Right ventricle myocardium inferior (tissue), 1 donor: ENCODE results near the gene KCTD15. TPM values are rescaled to one million over a fixed set of nuclear protein-coding genes. Genes with fewer than 3 reads are reported as not detected.

Experiments
- ATAC-seq: fragments of 200-7000 bp; cut with Tn5 transposase; one replicate; pipeline ENCODE4 v1.9.1; 2020; ENCODE audit warnings: mild to moderate bottlenecking, moderate library complexity
- DNase-seq: peaks from one replicate; pipeline ENCODE4 v3.0.0; 2021; ENCODE audit errors: missing footprints
- intact Hi-C: fragments of 100-400 bp; cut with DNase I; formaldehyde crosslinking; loops from one replicate; pipeline ENCODE4 v1.11.0; 2022
- total RNA-seq: library from RNA; stranded (reverse); fragmentation: NEBNext Ultra II Directional; extraction: Animal tissue kit (Norgen Biotek cat#: 25700); gene quantifications from one replicate; pipeline ENCODE4 v1.2.1, GENCODE V29; 2021
- donor health status: DM: no; HTN: yes; CAD: no; lungs with severe emphysema.

KCTD15 gene
- total RNA-seq, 1 donor from 2014 or later: 10.1 TPM

DNA sequence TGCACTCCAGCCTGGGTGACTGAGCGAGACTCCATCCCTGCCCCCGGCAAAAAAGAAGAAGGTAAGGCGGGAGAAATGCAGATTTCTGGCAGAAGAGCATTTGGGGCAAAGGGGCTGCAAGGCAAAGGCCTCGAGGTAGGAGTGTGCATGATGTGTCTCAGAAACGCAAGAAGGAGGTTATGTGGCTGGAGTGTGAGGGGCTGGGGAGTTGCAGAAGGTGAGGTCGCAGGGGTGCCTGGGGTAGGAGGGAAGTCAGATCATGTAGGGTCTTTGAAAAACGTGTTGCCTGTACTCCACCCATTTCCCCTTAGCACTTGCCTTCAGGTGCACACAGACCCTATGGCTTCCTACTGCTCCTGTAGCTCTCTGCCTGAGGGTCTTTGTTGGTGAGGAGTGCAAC is 29.9 kb downstream of the KCTD15 start:
- intact Hi-C loops: no loop called here
- ATAC-seq (no peak), DNase-seq (no peak)

DNA sequence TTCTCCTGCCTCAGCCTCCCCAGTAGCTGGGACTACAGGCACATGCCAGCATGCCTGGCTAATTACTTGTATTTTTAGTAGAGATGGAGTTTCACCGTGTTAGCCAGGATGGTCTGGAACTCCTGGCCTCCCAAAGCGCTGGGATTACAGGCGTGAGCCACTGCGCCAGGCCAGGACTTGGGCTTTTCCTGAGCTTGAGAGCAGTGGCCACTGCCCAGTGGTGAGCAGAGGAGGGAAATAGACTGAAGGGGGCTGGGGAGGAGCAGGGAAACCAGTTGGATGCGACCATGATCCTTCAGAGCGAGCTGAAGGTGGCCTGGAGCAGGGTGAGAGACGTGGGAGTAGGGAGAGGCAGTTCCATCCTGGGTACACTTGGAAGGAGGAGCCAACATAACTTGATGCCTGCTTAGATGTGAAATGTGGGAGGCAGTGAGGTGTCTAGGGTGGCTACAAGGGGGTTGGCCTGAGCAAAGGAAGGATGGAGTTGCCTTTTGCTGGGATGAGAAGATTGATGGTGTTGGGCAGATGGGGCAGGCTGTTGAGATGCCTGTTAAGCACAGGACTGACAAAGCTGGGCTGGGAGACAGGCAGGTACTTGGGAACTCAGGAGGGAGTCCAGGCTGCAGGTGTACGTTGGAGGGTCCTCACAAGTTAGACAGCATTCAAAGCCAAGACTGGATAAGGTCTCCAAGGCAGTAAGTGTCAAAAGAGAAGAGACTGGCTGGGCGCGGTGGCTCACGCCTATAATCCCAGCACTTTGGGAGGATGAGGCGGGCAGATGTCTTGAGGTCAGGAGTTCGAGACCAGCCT is 31.8 kb downstream of the KCTD15 start:
- intact Hi-C loops: no loop called here
- DNase-seq (no peak), ATAC-seq (no peak)

DNA sequence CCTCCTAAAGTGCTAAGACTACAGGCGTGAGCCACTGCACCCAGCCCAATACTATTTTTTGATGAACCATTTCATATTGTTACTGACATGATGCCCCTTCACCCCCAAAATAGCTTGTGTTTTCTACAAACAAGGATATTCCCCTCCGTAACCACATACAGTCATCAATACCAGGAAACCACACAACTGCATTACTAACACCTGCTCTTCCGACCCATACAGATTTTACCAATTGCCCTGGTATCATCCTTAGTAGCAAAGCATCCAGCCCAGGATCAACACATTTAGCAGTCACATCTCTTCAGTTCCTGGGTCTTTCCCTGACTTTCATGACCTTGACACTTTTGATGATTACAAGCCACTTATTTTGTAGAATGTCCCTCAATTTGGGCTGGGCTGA is 33.6 kb downstream of the KCTD15 start:
- no peak for ATAC-seq
- DNase-seq: no peak
- intact Hi-C loops: no loop called here

DNA sequence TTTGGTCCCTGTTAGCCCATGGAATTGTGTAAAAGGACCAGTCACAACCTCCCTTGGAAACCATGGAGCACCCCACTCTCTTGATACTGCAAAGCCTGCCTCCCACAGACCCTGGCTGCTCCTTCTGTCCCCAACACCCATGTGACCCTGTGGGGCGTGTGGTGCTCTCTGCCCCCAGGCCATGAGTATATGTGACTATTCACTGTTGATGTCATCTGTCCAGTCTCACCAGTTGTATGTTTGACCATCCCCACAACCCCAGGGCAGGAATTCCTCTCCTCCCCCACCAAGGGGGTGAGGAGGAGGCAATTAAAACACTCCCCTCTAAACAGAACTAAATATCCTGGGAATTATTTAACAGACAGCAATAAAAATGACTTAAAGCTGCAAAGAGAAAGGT is 35.2 kb downstream of the KCTD15 start:
- intact Hi-C loops: no loop called here
- DNase-seq: no peak
- no peak for ATAC-seq

DNA sequence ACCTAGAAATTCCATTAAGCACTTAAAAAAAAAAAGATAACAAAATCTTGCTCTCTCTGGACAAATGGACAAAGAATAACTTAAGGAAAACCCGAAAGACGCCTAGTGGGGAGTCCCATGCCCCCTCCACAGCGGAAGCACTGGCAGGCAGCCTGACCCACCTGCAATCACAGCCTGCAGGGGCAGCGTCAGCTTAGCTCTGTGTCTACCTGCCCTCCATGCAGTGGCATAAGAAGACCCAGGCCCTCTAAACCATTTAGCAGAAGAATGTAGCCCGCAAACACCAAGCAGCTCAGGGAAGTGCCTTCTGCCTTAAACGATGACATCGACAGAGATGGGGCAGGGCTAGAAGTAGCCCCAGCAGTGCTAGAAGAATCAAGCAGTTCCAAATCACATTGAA is 36.0 kb downstream of the KCTD15 start:
- intact Hi-C loops: no loop called here
- DNase-seq: no peak
- no peak for ATAC-seq

DNA sequence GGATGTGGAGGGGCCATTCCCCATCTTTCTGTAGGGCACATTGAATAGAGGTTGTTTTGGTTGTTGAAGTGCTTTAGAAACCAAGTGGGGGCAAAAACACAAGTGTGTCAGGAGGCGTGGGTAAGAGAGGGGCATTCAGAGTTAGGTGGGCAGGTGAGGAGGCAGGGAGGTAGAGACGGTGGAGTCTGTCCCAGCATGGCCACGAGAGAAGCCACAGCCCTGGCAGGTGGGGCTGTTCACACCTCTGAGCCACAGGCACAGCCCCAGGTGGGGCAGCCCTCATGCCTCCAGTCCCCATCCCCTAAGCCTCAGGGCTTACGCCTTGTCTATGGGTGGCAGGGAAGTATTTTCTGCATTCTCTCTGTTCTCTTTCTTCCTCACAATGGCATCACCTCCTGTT is 43.7 kb downstream of the KCTD15 start:
- no peak for DNase-seq
- no peak for ATAC-seq
- intact Hi-C loops: no loop called here

DNA sequence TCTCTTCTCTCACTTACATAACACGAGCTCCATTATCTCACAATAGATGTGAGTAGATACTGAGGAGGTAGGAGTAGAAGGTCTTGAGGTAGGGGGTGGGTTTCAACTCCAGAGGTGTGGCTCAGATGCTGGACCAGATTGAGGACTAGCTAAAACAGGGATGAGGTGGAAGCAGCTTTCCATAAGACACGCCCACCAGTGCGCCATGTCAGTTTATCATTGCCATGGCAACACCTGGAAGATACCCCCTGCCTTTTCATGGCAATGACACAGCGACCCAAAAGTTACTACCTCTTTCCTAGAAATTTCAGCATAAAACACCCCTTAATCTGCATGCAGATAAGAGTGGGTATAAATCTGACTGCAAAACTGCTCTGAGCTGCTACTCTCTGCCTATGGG is 44.1 kb downstream of the KCTD15 start:
- intact Hi-C loops: no loop called here
- no peak for DNase-seq

DNA sequence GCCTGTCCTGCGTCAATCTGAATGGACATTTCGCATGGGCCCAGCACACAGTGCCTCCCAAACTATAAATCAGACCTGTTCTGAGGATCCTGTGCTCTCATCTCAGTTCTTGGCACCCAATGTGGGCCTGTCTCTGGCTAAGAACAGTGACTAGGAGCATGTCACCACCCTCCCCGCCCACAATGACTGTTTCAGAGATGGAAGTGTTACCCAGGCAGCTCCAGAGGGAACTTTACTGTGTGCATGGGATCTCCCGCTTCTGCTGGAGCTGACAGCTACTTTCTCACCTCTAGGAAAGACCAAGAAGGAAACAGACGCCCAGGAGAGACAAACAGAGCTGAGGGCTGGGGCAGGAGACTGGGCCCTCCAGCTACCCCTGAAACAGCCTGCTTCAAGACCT is 45.0 kb downstream of the KCTD15 start:
- intact Hi-C loops: no loop called here
- ATAC-seq (no peak), DNase-seq (no peak)

More for the DNA sequence above, 44.1 kb downstream of the KCTD15 start:
- ATAC-seq: no peak

DNA sequence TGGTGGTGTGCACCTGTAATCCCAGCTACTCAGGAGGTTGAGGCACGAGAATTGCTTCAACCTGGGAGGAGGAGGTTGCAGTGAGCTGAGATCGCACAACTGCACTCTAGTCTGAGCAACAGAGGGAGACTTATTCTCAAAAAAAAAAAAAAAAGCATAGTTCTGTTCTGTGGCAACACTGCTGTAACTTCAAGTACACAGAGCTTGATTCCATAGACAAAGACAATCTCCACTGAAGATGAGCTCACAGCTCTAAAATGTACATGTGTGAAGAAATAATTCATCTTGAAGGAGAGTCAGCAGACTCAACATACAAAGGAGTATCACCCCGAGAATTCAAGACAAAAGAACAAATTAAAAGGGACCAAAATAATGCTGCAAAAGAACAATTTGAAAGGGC is 47.8 kb downstream of the KCTD15 start:
- ATAC-seq (no peak), DNase-seq (no peak)
- intact Hi-C loops: no loop called here

DNA sequence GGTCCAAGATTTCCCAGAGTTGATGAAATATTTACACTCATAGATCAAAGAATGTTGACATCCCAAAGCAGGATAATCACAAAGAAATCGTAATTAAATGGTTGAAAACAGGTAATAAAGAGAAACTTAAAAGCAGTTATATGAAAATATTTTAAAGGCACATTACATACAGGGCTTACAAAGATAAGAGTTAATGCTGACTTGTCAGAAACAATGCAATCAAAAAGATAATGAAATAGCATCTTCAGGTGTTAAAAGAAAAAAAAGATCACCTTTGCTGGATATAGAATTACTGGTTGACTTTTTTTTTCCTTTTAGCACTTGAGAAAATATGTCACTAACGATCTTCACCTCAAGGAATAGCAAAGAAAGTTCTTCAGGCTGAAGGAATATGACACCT is 48.8 kb downstream of the KCTD15 start:
- intact Hi-C loops: no loop called here
- no peak for ATAC-seq

DNA sequence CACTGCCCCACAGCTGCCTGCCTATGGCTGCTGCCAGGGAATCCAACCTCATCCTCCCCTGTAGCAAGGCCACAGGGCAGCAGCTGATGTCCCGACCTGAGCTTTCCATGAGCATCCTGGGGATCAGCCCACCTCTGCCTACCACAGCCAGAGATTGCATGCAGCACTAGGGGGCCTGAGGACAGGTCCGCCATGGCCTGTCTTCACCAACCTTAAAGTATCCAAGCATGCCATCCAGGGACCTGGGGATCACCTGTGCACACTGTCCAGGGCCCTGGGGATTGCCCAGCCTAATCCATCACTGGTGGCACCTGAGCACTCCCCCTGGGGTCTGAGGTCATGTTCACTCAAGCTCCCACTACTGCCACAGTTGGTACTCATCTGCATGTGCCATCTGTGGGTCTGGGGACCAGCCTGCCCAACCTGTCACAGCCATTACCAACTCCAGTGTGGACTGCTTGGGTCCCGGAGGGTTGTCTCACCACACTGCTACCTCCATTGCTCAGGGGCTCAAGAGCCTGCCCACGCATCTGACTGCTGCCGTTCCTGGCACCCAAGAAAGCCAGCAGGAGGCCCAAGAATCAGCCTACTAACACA is 53.0 kb downstream of the KCTD15 start:
- no peak for ATAC-seq
- DNase-seq: no peak
- intact Hi-C loops: no loop called here

More for the DNA sequence above, 48.8 kb downstream of the KCTD15 start:
- no peak for DNase-seq

DNA sequence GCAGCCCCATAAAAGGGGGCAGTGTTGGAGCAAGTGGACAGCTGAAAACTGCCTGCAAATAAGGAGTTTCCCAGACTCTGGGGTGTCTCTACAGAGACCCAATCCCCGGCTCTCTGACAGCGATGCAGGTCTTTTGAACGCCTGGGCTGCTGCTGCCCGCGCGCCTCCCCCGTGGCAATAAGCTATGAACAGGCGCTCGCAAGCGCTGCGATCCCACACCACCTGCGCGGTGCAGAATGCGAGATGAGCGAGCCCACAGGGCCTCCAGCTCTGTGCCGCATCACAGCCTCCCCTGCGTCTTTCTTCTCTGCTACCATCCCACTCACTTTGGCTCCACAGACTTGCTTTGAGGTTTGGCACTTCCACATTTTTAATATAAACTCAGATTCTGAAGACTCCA is 62.3 kb downstream of the KCTD15 start:
- ATAC-seq (no peak), DNase-seq (no peak)
- intact Hi-C loops: no loop called here

DNA sequence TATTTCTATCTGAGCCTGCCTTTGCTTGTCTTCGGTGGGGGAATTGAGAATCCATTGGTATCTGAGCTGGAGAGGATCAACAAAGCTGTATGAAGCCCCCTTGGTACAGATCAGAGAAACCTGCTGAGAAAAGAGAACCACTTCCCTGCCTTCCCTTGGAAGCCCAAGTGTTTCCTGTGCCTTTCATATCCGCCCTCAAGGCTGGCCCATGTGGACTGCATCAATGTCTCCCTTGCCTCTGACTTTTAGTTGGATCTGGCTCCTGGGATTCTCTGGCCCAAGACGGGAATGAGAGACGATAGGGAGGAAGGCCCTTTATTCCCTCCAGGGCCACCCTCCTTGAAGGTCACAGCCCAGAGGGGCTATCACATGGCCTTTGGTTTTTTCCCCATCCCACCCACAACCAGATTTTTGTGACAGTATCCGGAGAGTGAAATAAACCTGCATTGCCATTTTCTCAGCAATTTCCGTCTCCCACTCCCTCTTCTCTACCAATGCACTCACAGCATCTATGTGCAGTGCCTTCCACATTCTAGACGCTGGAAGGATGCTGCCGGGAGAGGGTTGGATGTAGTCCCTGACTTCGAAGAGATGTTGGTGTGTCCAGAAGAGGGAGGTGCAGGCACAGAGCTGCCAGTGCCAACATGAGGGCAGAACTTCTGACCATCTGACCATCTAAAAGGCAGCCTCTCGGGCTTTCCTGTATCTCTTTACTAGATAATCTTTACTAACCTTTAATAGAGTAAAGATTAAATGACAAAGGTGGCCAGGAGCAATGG is 63.8 kb downstream of the KCTD15 start:
- ATAC-seq (no peak), DNase-seq (no peak)
- intact Hi-C loops: no loop called here

DNA sequence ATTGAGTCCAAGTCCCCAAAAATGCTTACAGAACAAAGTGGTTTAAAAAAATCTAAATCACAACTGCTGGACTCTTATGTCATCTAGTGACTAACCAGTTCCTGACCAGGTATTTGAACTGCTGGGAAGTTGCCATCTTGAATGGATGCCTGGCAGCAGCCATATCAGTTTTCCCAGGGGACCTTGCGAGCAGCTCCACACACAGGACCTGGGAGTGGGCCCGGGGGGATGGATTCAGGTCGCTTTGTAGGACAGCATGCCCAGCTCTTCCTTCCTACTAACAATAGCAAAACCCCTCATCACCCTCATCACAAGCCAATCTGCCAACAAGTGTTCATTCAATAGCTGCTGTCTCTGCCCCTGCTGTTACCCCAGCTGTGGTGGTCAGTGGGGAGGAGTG is 65.3 kb downstream of the KCTD15 start:
- ATAC-seq (no peak), DNase-seq (no peak)
- intact Hi-C loops: no loop called here

DNA sequence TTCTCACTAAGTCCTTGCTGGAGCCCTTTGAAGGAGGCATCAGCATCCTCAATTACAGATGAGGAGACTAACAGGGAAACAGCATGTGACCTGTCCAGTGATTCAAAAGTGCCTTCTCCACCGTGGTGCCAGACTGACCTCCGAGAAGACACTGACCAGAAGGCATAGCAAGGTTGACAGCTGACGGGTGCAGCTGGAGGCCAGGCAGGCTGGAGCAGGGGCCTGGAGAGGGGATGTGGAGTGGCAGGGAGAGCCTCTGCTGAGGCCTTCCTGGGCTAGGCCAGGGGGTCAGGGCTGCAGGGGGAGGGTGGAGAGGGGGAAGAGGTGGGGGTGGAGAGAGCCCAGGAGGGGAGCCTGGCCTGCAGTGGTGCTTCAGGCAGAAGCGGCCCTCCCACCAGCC is 66.3 kb downstream of the KCTD15 start:
- intact Hi-C loops: no loop called here
- ATAC-seq (peak; percentile 72), DNase-seq (no peak)

DNA sequence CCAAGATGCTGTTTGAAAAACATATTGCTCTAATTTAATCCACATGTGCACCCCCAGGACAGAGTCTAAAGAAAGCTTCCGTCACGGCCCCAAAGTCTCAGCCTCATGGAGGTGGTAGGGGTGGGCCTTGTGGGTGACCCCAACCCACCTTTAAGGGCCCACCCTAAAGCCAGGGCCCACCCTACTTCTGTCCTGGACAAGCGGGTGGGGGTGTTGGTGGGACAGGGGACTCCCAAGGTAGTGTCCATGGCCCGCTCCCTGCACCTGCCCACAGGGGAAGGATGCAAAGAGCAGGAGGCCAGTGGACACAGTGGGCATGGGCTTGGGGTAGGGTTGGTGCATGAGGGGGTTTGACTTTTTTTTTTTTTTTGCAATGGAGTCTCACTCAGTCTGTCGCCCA is 66.8 kb downstream of the KCTD15 start:
- ATAC-seq: no peak
- intact Hi-C loops: no loop called here

DNA sequence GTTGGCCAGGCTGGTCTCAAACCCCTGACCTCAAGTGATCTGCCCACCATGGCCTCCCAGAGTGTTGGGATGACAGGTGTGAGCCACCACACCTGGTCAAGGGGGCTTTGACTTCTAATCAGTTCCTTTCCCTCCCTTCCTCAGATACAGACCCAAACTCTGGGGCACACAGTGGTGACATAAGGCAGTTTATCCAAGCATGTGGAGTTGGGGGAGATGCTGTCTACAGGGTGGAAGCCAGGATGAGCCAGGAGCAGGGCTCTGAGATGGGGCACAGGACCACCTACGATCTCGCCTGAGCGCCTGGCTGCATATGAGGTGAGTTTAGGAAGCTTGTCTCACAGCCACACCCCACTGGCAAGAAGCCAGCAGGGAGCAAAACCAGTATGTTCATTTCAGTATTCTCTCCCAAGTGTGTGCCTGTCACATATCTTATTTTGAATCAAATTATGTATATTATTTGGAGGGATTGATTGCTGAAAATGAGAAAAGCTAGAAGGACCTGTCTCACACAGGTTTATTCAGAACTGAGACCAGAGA is 67.7 kb downstream of the KCTD15 start:
- intact Hi-C loops: no loop called here
- ATAC-seq (no peak), DNase-seq (no peak)

More for the DNA sequence above, 66.8 kb downstream of the KCTD15 start:
- DNase-seq: no peak

DNA sequence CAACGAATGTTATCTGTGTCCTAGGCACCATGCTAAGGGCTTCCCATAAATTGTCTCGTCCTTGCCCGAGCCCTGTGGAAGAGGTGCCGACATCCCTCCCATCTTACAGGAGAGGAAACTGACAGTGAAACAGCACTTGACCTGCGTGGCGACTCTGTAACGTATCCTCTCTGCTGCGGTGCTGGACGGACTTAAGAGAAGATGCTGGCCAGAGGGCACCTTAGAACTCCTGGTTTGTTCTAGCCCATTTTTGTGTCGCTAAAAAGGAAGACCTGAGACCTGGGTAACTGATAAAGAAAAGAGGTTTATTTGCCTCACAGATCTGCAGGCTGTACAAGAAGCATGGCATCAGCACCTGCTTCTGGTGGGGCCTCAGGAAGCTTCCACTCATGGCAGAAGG is 68.6 kb downstream of the KCTD15 start:
- DNase-seq (no peak), ATAC-seq (no peak)
- intact Hi-C loops: loop anchor here (5.0 kb wide), 1 partner anchor 43 kb away; no protein-coding TSS in a partner anchor
